K562 (cell line): Measurements from ENCODE around the gene DPH5. TPM values are rescaled to one million over a fixed set of nuclear protein-coding genes. Genes with fewer than 3 reads are reported as not detected.
A peak's percentile ranks its signal among the peaks of the same experiment; 100 is the strongest.

Source experiments
- ATAC-seq: fragments of 200-7000 bp; cut with Tn5 transposase; 3 replicates; pipeline ENCODE4 v1.9.1; 2020; ENCODE audit warnings: moderate library complexity
- BruUV-seq: library from RNA; stranded (reverse); fragments of 400-500 nt; replicated peaks from 2 replicates; lab custom pipeline; 2021; lab: Mats Ljungman, UMichigan
- CTCF ChIA-PET: fragments of 300-600 bp; formaldehyde crosslinking; extraction: SDS; loops from one replicate; lab custom pipeline; 2021; ENCODE audit warnings: low intra/inter-chr PET ratio; lab: Yijun Ruan, JAX
- POLR2A ChIA-PET: fragments of 300-600, 350-650 bp; sonication (Branson Sonifier 250); formaldehyde crosslinking; extraction: SDS; loops from one replicate; lab custom pipeline; 2021; ENCODE audit warnings: antibody characterized with exemption, inconsistent platforms; lab: Yijun Ruan, JAX
- DNase-seq, 4 experiments: peaks; one replicate each; pipeline versions ENCODE4 v3.0.0 to v3.0.0-alpha.2; 2011 to 2018; ENCODE audit warnings: low spot score in 3 of 4, mixed read lengths in 3 of 4; ENCODE audit errors: extremely low read depth in 1 of 4
- FAIRE-seq: peaks from 2 replicates; lab custom pipeline; 2011; peaks lifted over from hg19 to GRCh38; lab: Jason Lieb, UNC
- H2AFZ ChIP-seq: 2 replicates; pipeline ENCODE4 v1.6.0; 2011; ENCODE audit warnings: low read depth, low read length, control low read depth, inconsistent platforms
- H3K27ac ChIP-seq: fragments of 200-600 bp; 3 replicates; pipeline ENCODE4 v1.8.0; 2011; ENCODE audit warnings: low read depth, mild to moderate bottlenecking, control low read depth, inconsistent platforms, low read length, moderate library complexity, mixed read lengths; ENCODE audit errors: extremely low read depth
- H3K27me3 ChIP-seq, 2 experiments: fragments of 300-600 bp in 1 of 2; 2 replicates in 1 of 2; 3 replicates in 1 of 2; pipeline versions ENCODE4 v1.6.0 to v1.8.0; 2011; ENCODE audit warnings: inconsistent platforms in 2 of 2, low read length in 2 of 2, mild to moderate bottlenecking in 1 of 2, mixed read lengths in 1 of 2, moderate library complexity in 1 of 2; ENCODE audit not compliant: control insufficient read depth in 2 of 2, insufficient read depth in 2 of 2
- H3K36me3 ChIP-seq: fragments of 300-600 bp; 3 replicates; pipeline ENCODE4 v1.8.0; 2011; ENCODE audit warnings: mild to moderate bottlenecking, low read length, inconsistent platforms; ENCODE audit not compliant: control insufficient read depth, insufficient read depth
- H3K4me1 ChIP-seq, 2 experiments: fragments of 200-600 bp in 1 of 2; replicated peaks in 1 of 2; 2 replicates in 1 of 2; 3 replicates in 1 of 2; pipeline versions ENCODE4 v1.5.1 to v1.8.0; 2011; ENCODE audit warnings: inconsistent platforms in 2 of 2, low read length in 2 of 2, mild to moderate bottlenecking in 1 of 2, mixed read lengths in 1 of 2, moderate library complexity in 1 of 2; ENCODE audit not compliant: control insufficient read depth in 2 of 2, insufficient read depth in 2 of 2
- H3K4me2 ChIP-seq: 2 replicates; pipeline ENCODE4 v1.6.1; 2011; ENCODE audit warnings: low read length, control low read depth, inconsistent platforms, mixed read lengths; ENCODE audit not compliant: insufficient read depth
- H3K4me3 ChIP-seq: fragments of 200-600 bp; sonication (generic), shearing (Covaris generic); 2 replicates; pipeline ENCODE4 v1.5.1; 2016; ENCODE audit warnings: control low read depth, inconsistent platforms
- H3K79me2 ChIP-seq: fragments of 200-600 bp; 3 replicates; pipeline ENCODE4 v1.8.0; 2011; ENCODE audit warnings: low read length, inconsistent platforms; ENCODE audit not compliant: control insufficient read depth, insufficient read depth
- H3K9ac ChIP-seq, 2 experiments: 2 replicates each; pipeline versions ENCODE4 v1.6.0 to v1.6.1; 2011; ENCODE audit warnings: low read depth in 2 of 2, low read length in 2 of 2, control low read depth in 1 of 2, inconsistent platforms in 1 of 2, mild to moderate bottlenecking in 1 of 2, mixed read lengths in 1 of 2; ENCODE audit not compliant: insufficient read depth in 1 of 2
- H3K9me1 ChIP-seq: one replicate; pipeline ENCODE4 v1.6.0; 2011; ENCODE audit warnings: inconsistent platforms, mild to moderate bottlenecking, low read length, moderate library complexity; ENCODE audit not compliant: control insufficient read depth, insufficient read depth
- H3K9me3 ChIP-seq: replicated peaks from 2 replicates; pipeline ENCODE4 v1.5.1; 2011; ENCODE audit warnings: low read depth, low read length, inconsistent platforms; ENCODE audit not compliant: control insufficient read depth, insufficient read depth
- H4K20me1 ChIP-seq: replicated peaks from 2 replicates; pipeline ENCODE4 v1.6.1; 2011; ENCODE audit warnings: low read length, inconsistent platforms, mixed read lengths; ENCODE audit not compliant: control insufficient read depth, insufficient read depth
- CBX3 ChIP-seq, 2 experiments: IDR thresholded peaks; 1 replicate in 1 of 2; 2 replicates in 1 of 2; pipeline ENCODE4 v1.6.1; 2012; ENCODE audit warnings: inconsistent platforms in 2 of 2, low read length in 2 of 2, borderline replicate concordance in 1 of 2, control low read depth in 1 of 2
- CHCHD3 ChIP-seq: fragments of 250-450 bp; sonication (Bioruptor Pico); IDR thresholded peaks from 2 replicates; pipeline ENCODE4 v2.1.2; 2022; ENCODE audit warnings: mild to moderate bottlenecking
- CHD1 ChIP-seq: fragments of 200-600 bp; sonication (generic); IDR thresholded peaks from one replicate; pipeline ENCODE4 v1.6.1; 2012; ENCODE audit warnings: mild to moderate bottlenecking, moderate library complexity, low read length, inconsistent platforms
- MIER1 ChIP-seq: fragments of 450-650 bp; IDR thresholded peaks from 2 replicates; pipeline ENCODE4 v1.6.1; 2016; ENCODE audit warnings: antibody characterized with exemption, mild to moderate bottlenecking, low read depth
- MYNN ChIP-seq, 2 experiments: sonication (generic); formaldehyde crosslinking in 1 of 2; IDR thresholded peaks; 2 replicates each; pipeline versions ENCODE4 v1.5.0 to v1.6.1; 2016 to 2020; ENCODE audit warnings: antibody characterized with exemption in 1 of 2, missing genetic modification reagents in 1 of 2
- NR0B1 ChIP-seq: fragments of 450-650 bp; IDR thresholded peaks from one replicate; pipeline ENCODE4 v1.6.1; 2018; ENCODE audit warnings: mild to moderate bottlenecking, moderate library complexity; ENCODE audit not compliant: partially characterized antibody
- PBX2 ChIP-seq, 2 experiments: IDR thresholded peaks in 1 of 2; conservative IDR thresholded peaks in 1 of 2; 2 replicates each; pipeline ENCODE4 v1.6.1; 2016; ENCODE audit warnings: low read depth in 2 of 2, mild to moderate bottlenecking in 1 of 2, missing compliant biosample characterization in 1 of 2, missing genetic modification characterization in 1 of 2, moderate library complexity in 1 of 2
- PHF20 ChIP-seq: fragments of 450-650 bp; IDR thresholded peaks from 2 replicates; pipeline ENCODE4 v1.6.1; 2018; ENCODE audit not compliant: partially characterized antibody
- RBM17 ChIP-seq: fragments of 200-400 bp; formaldehyde crosslinking; IDR thresholded peaks from 2 replicates; pipeline ENCODE4 v1.6.1; 2017; ENCODE audit warnings: low read depth, mild to moderate bottlenecking, low read length, borderline replicate concordance
- THRB ChIP-seq: fragments of 450-650 bp; formaldehyde crosslinking; conservative IDR thresholded peaks from 2 replicates; pipeline ENCODE4 v1.4.0; 2022; ENCODE audit warnings: mild to moderate bottlenecking, missing genetic modification characterization
- TRIM24 ChIP-seq, 2 experiments: fragments of 450-650 bp; IDR thresholded peaks; 2 replicates each; pipeline ENCODE4 v1.6.1; 2016
- TRIM28 ChIP-seq: fragments of 450-650 bp; IDR thresholded peaks from 2 replicates; pipeline ENCODE4 v1.6.1; 2017
- XRCC5 ChIP-seq: fragments of 200-400 bp; formaldehyde crosslinking; IDR thresholded peaks from 2 replicates; pipeline ENCODE4 v1.6.1; 2017; ENCODE audit warnings: low read depth, mild to moderate bottlenecking, low read length
- ZBTB43 ChIP-seq: sonication (generic); formaldehyde crosslinking; IDR thresholded peaks from 2 replicates; pipeline ENCODE4 v1.8.0; 2023; ENCODE audit warnings: mild to moderate bottlenecking, missing genetic modification reagents
- ZNF24 ChIP-seq: fragments of 450-650 bp; IDR thresholded peaks from 2 replicates; pipeline ENCODE4 v1.6.1; 2016
- ZNF707 ChIP-seq: fragments of 250-450 bp; sonication (Bioruptor Pico); conservative IDR thresholded peaks from 2 replicates; pipeline ENCODE4 v1.8.0; 2022; ENCODE audit warnings: inconsistent platforms, mild to moderate bottlenecking, moderate library complexity
- WGBS: fragments of 100-300 bp; shearing (Covaris generic); methylation state at CpG from one replicate; pipeline ENCODE4 v1.1.6; 2016; ENCODE audit warnings: low coverage, mixed read lengths; ENCODE audit not compliant: insufficient coverage; ENCODE audit errors: missing lambda C conversion rate; 5-methylcytosine and 5-hydroxymethylcytosine counted together
- in situ Hi-C: fragments of 300-500 bp; cut with MboI; formaldehyde crosslinking; loops from 4 replicates; pipeline ENCODE4 v1.15.0; 2018; ENCODE audit warnings: inconsistent platforms, mixed read lengths
- intact Hi-C: fragments of 100-400 bp; cut with micrococcal nuclease; formaldehyde crosslinking; loops from 2 replicates; pipeline ENCODE4 v1.14.2; 2022
- polyA plus RNA-seq, 8 experiments: library from polyadenylated mRNA; depleted of rRNA in 4 of 8; stranded (reverse) in 5 of 8; unstranded in 3 of 8; fragments of >200 nt; fragmentation: Nextera tagmentation in 2 of 8; fragmentation: Illumina TruSeq in 1 of 8; extraction: Ambion mirVana in 2 of 8; extraction: Trizol in 1 of 8; gene quantifications; 2 replicates each; pipeline versions ENCODE4 v1.2.1 to v1.2.3, GENCODE V29; 2011 to 2014; ENCODE audit warnings: inconsistent platforms in 1 of 8, missing spikeins in 1 of 8
- total RNA-seq, 7 experiments: library from RNA; depleted of rRNA in 6 of 7; stranded (reverse); fragments of >200 nt in 6 of 7; fragmentation: Illumina TruSeq in 2 of 7; extraction: Trizol in 2 of 7; gene quantifications; 2 replicates each; pipeline versions ENCODE4 v1.2.1 to v1.2.3, GENCODE V29; 2011 to 2021; ENCODE audit warnings: low replicate concordance in 1 of 7

Gene DPH5
- total and polyA plus RNA-seq, 9 of the 15 experiments (the other 6 are each of a cell fraction or from before 2014, with no cell fraction given): 37.6 to 159 (median 89.7) TPM

GRCh38 chr1:101041300-101041699 lies 15.7 kb upstream of the DPH5 start:
- Histone ChIP-seq H3K9ac (no peak overlapping the region), H3K27ac (no peak overlapping the region), H3K9me3 (peaks cover 17% of the 10 kb centered on the region), H3K4me1 (no peaks in the 10 kb centered on the region), H3K4me3 (no peak overlapping the region), H3K27me3 (no peaks in the 10 kb centered on the region), H3K9me1 (no peaks in the 10 kb centered on the region), H3K79me2 (peaks cover 6% of the 10 kb centered on the region; the same call in 1 of the 3 replicates), H3K4me2 (no peak overlapping the region), H3K36me3 (peaks cover 41% of the 10 kb centered on the region), H4K20me1 (no peaks in the 10 kb centered on the region), H2AFZ (no peak overlapping the region)
- intact Hi-C loops: no loop called here
- ChIA-PET POLR2A (no interaction called here), CTCF (no interaction called here)
- ATAC-seq: no peak
- no peak for DNase-seq
- 100% methylated on average over 1 of the region's 1 CpG for WGBS
- no peak for FAIRE-seq
- in situ Hi-C loops: no loop called here
- no TSS peak for BruUV-seq
- TF ChIP-seq RBM17 (no peak), MYNN (IDR thresholded peaks at IDR 0.05) (no peak), MYNN (CRISPR knock-in tag; IDR thresholded peaks at IDR 0.05) (no peak), ZNF24 (no peak), TRIM28 (0 out of 2 replicates have a peak, but pooled peaks have one; percentile 68), MIER1 (no peak), CBX3 (IDR thresholded peaks at IDR 0.05; ENCODE audit: borderline replicate concordance in 1 of 2, low read length in 2 of 2) (0 out of 3 replicates have a peak, but pooled peaks of 1 of the 2 experiments have one; percentile 53), NR0B1 (no peak), PBX2 (CRISPR knock-in tag; IDR thresholded peaks at IDR 0.05; ENCODE audit: low read depth) (no peak), PBX2 (tag; conservative IDR thresholded peaks at IDR 0.05; ENCODE audit: low read depth) (no peak), ZBTB43 (CRISPR knock-in tag) (no peak), CHCHD3 (CRISPR knock-in tag) (no peak), CHD1 (no peak), XRCC5 (no peak), THRB (no peak), ZNF707 (peak; percentile 97), PHF20 (no peak), TRIM24 (IDR thresholded peaks at IDR 0.05) (peak in 1 of 2 experiments; percentile 15; a peak in 1 of 4 replicates)
